Measurements from ENCODE around the gene PREX1.
A peak's percentile ranks its signal among the peaks of the same experiment; 100 is the strongest.

The PREX1 gene

DNA sequence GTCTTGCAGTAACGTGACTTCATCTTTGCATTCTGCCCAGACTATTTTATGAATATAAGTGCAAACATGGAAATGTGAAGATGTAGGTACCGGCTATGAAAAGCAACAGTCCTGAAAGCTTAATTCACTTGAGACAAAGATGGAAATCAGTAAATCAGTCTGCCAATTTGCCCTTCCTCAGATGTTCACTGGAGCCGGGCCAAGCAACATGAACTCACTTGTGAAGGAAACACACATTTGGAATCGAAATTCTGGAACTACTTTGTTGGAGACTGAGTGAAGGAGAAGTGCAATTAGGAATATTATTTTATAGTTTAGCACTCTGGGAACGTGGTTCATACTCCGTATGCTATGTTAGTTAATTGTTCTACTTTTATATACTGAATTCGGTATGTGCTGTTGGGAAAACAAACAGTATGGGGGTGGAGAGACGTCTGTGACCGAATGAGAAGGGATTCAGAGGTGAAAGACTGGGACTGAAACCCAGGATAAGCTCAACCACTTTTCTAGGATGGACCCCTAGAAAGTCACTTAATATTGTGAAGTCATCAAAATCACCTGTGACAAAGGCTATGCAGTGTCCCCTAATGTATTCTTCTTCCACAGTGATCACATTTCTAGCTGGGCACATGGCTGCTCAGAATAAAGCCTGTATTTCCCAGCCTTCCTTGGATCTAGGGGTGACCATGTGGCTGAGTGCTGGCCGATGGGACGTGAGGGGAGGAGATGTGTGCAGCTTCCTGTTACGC lies 95.5 kb downstream of the PREX1 start:
- no peak for DNase-seq (ENCODE audit: low spot score)

DNA sequence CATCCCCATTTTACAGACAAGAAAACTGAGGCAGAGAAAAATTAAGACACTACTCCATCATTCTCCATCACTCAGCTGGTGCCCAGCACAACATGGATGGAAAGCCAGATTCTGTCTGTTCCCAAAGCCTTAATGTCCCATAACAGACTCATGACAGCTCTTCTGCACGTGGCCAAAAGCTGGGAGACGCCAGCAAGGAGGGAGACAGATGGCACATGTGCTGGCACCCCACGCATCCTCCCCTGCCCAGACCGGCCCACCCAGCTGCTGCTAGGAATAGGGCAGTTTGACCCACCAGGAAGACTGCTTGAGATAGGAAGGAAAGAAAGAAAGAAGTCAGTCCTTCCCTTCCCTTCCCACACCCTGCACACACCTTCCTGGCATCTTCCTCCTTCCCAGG lies 96.3 kb downstream of the PREX1 start:
- no peak for DNase-seq (ENCODE audit: low spot score)

DNA sequence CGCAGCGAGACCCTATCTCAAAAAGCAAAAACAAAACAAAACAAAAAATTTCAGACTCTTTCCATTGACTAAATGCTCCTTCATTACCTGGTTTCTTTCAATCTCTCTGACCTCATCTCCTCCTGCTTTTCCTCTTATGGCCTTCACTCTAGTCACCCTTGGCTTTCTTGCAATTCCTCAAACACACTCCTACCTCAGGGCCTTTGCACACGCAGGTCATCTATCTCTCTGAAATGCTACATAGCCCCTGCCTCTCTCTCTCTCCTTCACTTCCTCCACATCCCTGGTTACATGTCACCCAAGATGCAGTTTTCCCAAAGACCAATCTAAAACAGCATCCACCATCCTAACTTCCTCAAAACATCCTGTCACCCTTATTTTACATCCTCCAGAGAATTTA lies 96.8 kb downstream of the PREX1 start:
- DNase-seq (ENCODE audit: low spot score) = no peak

DNA sequence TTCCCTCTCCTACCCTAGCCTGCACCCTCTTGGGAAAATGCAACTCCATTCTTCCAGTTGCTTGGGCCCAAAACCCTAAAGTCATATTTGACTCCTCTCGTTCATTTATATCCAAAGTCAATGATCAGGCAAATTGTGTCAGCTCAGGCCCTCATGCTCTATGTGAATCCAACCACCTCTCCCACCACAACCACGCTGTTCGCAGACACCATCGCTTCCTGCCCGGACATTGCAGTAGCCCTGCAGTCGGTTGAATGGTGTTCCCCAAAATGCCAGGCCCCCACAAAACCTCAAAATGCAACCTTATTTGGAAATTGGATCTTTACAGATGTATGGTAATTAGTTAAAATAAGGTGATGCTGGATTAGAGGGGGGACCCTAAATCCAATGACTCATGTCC lies 98.3 kb downstream of the PREX1 start:
- DNase-seq (ENCODE audit: low spot score) = no peak

DNA sequence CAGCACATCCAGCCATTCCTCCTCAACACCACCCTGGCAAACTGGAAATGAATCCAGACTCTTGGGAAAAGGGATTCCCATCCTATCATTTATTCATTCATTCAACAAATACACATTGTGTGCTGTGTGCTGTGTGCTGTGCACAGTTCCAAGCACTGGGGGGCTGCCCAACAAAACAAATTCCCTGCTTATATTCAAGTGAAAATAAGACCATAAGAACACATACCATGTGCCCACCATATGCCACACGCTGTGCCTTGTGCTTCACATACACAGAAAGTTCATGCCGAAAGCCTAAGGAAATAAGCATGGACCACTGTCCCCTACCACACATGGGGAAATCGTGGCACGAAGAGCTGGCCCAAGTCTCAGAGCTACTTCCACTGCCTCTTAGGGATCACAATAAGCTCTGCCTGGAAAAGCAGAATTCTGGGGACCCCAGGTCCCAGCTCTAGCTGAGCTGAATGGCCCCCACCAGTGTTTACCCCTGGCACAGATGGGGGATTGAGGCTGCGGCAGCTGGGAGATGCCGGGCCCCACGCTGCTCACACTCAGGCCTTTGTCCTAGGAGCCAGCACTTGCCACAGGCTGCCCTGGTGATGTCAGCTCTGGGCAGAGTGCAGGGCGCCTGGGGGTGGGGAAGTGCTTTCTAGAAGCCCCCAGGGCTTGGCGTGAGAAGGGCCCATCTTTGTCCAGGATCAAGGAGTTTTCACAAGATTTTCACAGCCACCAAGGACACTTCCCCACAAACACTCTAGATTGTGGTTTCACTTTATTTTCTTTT lies 99.6 kb downstream of the PREX1 start:
- DNase-seq (ENCODE audit: low spot score) = no peak

DNA sequence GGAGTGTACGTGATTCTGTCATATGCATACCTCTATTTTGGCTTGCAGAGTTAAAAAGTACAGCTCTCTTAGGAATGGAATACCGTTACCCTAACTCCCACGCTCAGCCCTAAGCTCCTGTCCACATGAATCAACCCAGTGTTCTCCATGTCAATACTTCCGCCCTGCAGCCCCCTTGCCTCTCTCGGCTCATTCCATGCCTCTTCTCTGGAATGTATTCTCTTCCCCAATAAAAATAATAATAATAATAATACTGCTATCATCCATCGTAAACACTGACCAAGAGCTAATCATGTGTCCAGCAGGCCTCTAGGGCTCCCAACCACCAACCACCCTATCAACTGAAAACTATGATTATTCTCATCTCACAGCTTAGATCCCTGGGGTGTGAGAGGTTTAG lies 100.6 kb downstream of the PREX1 start:
- DNase-seq (ENCODE audit: low spot score) = no peak

DNA sequence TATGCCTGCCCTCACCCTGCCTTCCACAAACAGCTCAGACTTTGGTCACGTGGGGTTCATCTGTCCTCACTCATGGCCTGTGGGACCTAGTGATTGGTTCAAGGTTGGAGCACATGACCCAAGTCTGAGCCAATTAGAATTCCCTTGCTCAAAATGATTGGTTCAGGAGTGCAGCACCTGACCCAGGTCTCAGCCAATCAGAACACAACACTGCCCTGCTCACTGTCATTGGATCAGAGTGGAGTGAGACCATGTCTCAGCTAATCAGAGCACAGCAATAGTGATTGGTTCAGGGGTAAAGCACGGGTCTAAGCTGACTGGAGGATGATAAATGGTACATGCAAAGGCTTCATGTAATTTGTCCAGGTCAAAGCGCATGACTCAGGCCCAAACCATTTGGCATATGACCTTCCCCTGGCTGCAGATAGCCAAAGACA lies 102.2 kb downstream of the PREX1 start:
- no peak for DNase-seq (ENCODE audit: low spot score)

DNA sequence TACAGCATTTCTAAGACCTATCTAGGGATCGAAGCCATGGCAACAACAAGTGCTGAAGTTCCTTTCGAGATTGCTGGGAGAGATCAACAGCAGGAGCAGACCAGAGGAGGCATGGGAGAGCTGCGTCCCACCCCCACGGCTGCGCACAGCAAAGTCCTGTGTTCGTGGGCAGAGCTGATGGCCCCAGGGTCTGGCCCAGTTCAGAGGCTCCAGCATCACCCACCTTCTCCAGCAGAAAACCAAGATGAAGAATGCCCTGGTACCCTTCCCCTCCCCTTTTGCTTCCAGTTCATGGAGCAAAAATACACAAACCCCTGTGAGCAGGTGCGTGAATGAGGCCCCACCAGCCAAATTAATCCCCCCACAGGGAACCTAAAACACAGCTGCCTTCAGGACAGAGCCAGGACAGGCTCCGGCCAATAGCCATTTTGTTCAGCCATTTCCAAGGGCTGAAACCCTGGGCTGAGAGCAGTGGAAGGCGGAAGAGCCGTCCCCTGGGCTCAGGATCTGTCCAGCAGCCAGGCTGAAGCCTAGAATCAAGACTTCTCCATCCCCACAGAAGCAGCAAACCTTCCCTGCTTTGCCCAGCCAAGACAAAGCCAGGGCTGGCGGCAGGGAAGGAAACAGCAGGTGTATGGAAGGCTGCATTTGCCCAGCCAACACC lies 102.8 kb downstream of the PREX1 start:
- no peak for DNase-seq (ENCODE audit: low spot score)

DNA sequence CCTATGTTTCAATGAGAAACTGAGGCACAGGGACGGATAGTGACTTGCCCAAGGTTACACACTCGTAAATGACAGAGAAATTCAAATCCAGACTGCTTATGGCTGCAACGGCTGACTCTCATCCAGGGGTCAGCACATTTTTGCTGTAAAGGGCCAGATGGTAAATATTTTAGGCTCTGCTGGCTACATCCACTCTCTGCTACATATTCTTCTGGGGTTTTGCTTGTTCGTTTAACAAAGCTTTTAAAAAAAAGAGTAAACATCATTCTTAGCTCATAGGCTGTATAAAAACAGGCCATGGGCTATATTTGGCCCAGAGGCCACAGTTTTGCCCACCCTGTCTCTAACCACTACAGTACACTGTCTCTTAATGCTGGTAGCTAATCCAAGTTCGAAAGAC lies 103.4 kb downstream of the PREX1 start:
- DNase-seq (ENCODE audit: low spot score) = no peak

DNA sequence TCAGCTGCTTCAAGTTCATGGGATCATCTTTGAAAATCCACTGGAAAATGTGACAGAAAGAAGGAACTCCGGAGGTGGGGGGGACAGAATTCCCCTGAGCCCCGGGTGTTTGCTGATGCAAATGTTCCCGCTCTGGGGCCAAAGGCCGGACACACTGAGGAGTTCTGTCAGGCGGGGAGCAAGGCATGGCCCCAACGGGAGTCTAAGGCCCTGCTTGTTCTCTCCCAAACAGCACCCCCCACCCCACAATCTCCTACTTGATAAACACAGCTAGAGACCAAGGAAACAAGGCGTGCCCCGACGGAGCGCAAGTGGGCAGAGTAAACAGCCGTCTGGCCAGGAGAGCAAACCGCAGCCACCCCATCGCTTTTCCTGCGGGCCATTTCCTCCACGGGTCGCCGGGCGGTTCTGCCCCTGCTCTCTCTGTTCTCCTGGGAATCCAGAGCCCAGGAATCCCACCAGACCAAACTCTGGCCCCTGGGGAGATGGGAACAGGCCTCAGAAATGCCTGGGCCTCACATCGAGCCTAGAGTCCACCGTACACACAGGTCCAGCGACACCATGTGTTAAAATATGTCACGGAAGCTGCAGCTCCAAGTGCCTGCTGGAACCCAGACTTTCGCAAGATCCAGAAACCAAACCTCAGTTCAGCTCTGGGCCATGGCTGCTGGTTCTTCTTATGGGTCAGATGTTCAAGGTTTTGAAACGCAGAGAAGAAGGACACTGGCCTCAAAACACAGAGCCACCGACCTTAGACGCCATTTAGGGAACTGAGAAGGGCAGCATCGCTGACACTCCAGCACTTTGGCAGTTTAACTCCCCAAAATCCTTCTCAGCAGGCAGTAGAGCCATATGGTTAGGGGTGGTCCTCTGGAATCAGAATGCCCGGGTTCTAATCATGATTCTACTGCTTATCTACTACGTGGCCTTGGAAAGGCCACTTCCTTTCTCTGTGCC lies 104.2 kb downstream of the PREX1 start:
- peak; percentile 57 for DNase-seq (ENCODE audit: low spot score)

DNA sequence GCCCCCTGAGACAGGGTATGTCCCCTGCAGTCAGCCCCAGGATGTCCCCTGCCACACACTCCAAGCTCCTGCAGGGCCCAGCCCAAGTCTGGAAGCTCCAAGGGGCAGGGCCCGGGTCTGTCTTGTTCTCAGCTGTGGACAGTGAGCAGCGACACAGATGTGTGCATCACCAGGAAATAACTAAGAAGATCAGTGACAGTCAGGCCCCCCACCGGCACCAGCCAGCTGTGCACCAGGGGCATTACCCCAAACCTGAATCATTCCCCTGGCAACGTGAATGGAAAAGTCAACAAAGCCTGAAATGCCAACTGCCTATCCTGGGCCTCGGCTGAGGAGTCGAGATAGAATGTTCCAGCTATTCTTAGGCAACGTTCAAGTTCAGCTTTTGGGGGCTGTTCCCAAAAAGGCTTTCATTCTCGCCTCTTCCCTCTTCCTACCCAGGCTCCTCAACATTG lies 105.0 kb downstream of the PREX1 start:
- peak; percentile 61 for DNase-seq (ENCODE audit: low spot score)

DNA sequence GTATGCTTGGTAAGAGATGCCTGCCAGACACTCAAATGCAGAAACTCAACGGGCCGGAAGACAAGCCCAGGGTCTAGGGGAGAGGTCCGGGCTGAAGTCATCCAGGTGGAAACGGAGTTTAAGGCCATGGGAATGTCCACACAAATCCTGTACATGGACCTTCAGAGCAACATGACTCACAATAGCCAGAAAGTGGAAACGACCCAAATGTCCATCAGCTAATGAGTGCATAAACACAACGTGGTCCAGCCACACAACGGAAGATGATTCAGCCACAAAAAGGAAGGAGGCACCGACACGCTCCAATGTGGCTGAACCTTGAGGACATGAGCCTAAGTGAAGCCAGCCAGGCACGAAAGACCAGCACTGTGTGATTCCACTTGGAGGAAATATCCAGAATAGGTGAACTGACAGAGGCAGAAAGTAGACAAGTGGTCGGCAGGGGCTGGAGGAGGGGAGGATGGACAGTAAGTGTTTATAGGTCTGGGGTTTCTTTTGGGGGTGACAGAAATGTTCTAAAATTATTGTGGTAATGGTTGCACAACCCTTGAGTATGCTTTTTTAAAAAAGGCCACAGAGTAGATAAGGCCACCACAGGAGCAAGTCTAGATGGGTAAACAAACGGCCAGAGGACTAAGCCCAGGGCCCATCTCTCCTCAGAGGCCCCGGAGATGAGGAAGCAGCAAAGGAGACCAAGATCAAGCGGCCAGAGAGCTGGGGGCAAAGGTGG lies 105.6 kb downstream of the PREX1 start:
- peak; percentile 43 for DNase-seq (ENCODE audit: low spot score)

DNA sequence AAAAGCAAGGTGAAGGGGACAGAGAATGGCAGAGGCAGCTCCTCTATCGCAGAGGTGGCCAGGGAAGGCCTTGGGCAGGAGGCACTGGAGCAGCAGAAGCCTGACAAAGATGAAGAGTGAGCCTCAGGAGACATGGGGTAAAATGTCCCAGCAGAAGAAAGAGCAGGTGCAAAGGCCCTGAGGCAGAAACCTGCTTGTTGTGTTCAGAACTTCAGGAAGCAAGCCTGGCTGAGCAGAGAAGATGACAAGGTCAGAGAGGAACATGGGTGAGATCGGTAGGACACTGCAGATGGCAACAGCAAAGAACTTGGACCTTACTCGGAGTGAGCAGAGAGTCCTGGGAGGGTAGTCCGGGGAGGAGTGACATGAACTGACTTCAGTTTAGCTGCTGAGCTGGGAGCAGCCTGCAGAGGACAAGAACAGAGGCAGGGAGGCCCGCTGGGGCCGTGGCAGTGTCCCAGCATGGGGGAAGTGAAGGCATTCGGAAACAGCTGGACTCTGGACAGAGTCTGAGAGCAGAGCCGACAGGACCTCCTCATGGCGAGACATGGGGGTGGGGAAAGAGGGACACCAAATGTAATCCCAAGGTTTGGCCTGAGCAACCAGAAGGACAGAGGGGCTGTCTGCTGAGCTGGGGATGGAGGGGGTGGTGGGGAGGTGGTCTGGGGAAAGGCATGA lies 106.3 kb downstream of the PREX1 start:
- DNase-seq (ENCODE audit: low spot score) = no peak

DNA sequence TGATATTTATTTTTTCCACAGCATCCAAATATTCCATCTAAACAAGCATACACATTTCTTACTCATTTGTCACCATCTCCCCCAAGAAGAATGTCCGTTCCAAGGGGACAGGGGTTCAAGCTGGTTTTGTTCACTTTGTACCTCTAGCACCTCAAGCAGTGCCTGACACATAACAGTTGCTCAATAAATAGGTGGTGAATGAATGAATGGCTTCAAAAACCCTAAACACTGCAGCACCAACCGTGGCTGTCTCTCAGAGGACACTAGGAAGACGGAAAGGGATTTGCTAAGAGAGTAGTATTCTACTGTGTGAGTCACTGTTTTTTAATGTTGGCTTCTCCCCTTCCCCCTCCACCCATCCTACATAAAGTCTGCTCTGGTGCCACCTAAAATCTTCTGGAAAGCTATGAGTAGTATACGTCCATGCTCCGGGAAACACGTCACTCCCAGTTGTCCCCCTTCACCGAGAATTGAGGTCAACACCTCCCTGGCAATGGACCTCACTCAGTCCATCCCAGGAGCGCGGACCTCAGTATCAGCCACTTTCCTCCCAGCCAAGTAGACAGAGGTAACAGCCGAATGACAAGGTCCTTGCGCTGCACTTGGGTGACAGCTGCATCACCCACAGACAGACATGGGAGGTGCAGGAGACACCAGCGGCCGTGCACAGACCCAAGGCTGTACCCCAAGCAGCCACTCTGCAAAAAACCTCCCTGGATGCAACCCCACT lies 107.4 kb downstream of the PREX1 start:
- DNase-seq (ENCODE audit: low spot score) = no peak

DNA sequence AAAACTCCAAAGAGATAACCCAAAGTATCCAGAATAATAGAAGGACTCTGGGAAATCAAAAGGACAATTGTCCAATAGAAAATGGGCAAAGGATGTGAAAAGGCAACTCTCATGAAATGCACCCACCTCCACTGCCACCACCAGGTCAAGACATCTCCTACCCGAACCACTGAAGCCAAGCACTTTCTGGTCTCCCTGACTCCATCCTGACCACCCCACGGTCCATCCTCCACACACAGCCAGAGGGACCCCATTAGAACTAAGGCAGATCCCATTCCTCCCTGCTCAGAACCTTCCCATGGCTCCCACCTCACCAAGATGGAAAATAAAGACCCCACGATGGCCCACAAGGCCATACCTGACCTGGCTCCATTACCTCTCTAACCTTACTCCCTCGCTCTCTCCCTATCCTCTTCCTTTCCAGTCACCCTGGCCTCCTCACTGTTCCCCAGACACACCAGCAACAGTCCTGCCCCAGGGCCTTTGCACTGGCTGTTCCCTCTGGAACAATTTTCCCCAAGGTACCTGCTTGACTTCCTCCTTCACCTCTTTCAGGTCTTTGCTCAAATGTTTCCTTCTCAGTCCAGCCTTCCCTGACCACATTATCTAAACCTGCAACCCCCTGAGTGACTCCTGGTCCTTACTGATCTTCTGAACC lies 108.1 kb downstream of the PREX1 start:
- DNase-seq (ENCODE audit: low spot score) = no peak

DNA sequence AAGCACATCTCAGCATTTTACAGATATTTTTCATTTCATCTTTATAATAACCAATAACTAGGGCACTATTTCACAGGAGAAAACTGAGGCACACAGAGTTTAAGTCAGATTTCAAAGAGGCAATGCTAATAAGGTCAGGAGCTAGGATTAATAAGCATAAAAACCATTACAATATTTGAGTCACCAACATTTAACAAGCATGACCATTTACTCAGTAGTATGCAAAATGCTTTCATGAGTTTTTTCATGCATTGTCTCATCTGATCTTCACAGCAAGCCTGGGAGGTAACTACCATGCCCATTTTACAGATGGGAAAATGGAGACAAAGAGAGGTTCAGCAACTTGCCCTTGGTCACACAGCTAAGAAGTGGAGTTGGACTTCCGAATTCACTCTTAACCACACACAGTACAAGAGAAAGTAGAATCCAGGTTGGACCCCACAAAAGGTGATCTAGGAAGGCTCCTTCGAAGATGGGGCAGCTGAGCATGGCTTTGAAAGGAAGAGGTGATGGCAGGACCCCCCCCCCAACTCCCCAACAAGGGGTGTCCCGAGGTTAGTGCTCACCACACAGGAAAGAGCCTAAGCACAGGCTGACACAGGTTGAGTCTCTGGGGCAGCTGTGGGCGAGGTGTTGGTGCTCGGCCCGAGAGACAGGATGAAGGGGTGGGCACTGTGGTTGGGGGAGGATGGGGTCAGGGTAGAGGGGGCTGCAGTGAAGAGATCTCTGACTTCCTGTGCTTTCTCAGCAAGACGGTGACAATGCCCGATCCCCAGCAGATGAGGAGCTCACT lies 108.8 kb downstream of the PREX1 start:
- DNase-seq (ENCODE audit: low spot score) = no peak

DNA sequence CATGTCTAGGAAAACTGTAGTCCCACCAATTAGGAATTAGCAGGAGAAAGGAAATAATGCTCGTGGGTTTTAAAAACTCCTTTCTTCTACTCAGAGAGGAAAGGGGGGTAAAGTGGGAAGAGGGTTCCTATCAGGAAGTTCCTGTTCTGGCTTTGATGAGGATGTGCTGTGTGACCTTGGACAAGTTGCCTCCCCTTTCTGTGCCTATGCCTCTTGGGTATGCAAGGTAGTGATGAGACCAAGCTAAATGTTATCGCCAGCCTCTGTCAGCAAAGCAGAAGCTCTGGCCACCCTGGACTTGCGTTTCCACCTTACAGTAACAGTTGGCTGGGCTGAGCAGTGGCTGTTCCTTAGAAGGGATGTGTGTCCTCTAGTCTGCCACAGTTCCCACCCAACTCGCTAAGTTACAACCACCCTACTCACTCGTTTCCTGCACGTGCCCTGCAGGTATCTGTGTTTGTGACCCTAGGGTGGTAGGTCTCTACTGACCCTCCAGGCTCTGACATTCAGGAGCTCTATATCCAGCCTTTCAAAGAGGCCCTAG lies 110.0 kb downstream of the PREX1 start:
- no peak for DNase-seq (ENCODE audit: low spot score)

DNA sequence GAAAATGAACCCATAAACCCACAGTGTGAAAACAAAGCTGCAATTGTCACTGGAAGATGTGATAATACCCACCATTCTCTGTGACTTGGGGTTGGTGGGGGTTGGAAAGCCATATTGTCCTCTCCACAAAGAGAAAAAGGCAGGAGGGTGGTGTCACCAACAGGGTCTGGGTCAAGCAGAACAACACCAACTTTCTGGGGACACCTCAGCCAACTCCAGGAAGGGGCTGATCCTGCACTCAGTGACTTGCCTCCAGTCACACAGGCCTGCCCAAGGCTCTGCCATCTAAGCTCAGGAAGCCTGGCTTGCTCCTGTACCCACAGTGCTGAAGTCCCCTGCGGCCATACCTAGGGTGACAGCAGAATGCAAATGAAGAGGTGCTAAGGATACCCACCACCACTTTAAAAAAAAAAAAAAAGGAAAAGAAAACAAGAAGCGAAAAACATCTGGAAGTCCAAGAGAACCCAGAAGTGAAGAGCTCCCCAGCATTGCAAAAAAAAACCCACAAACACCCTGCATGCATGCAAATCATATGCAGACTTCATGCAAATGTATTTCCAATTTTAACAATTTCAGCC lies 110.6 kb downstream of the PREX1 start:
- no peak for DNase-seq (ENCODE audit: low spot score)

Data from AG20443 (cell line).